Measurements from ENCODE around the gene CNTN1. TPM values are rescaled to one million over a fixed set of nuclear protein-coding genes. Genes with fewer than 3 reads are reported as not detected.

Gene CNTN1
- total RNA-seq, 2 experiments from 2014 or later, result not detected

- ChIA-PET POLR2A (no interaction called here), CTCF (no interaction called here)
- Mint-ChIP-seq H3K4me1 (ENCODE audit: low read depth) (no peaks in the 10 kb centered on the region), H3K36me3 (no peaks in the 10 kb centered on the region), H3K9me3 (no peaks in the 10 kb centered on the region), H3K27me3 (no peaks in the 10 kb centered on the region), H3K27ac (no peak overlapping the region), H3K4me3 (no peak overlapping the region)
- no peak for DNase-seq
- intact Hi-C loops (cut with micrococcal nuclease), result no loop called here
Observed at GRCh38 chr12:41100572-41100971, 408.3 kb downstream of the CNTN1 start.

GRCh38 chr12:41101806-41102205 is 409.6 kb downstream of the CNTN1 start:
- intact Hi-C loops (cut with micrococcal nuclease), result no loop called here
- DNase-seq, result no peak
- H3K36me3 Mint-ChIP-seq, result no peaks in the 10 kb centered on the region
- POLR2A ChIA-PET, result no interaction called here
- no peak overlapping the region for H3K4me3 Mint-ChIP-seq
- CTCF ChIA-PET, result no interaction called here
- H3K27me3 Mint-ChIP-seq, result no peaks in the 10 kb centered on the region
- H3K4me1 Mint-ChIP-seq (ENCODE audit: low read depth), result no peaks in the 10 kb centered on the region
- no peaks in the 10 kb centered on the region for H3K9me3 Mint-ChIP-seq
- no peak overlapping the region for H3K27ac Mint-ChIP-seq

- CTCF ChIA-PET, result no interaction called here
- POLR2A ChIA-PET, result no interaction called here
- no peaks in the 10 kb centered on the region for H3K36me3 Mint-ChIP-seq
- no peak overlapping the region for H3K4me3 Mint-ChIP-seq
- no peaks in the 10 kb centered on the region for H3K9me3 Mint-ChIP-seq
- intact Hi-C loops (cut with micrococcal nuclease), result no loop called here
- no peak for DNase-seq
- no peak overlapping the region for H3K27ac Mint-ChIP-seq
- no peaks in the 10 kb centered on the region for H3K27me3 Mint-ChIP-seq
- no peaks in the 10 kb centered on the region for H3K4me1 Mint-ChIP-seq (ENCODE audit: low read depth)
Observed at GRCh38 chr12:41103614-41104013, 411.4 kb downstream of the CNTN1 start.

- H3K4me3 Mint-ChIP-seq, result no peak overlapping the region
- no peaks in the 10 kb centered on the region for H3K36me3 Mint-ChIP-seq
- no peak overlapping the region for H3K27ac Mint-ChIP-seq
- H3K9me3 Mint-ChIP-seq, result no peaks in the 10 kb centered on the region
- no peak for DNase-seq
- no peaks in the 10 kb centered on the region for H3K4me1 Mint-ChIP-seq (ENCODE audit: low read depth)
- H3K27me3 Mint-ChIP-seq, result no peaks in the 10 kb centered on the region
- CTCF ChIA-PET, result no interaction called here
- intact Hi-C loops (cut with micrococcal nuclease), result no loop called here
- POLR2A ChIA-PET, result no interaction called here
Observed at GRCh38 chr12:41106315-41106714, 414.1 kb downstream of the CNTN1 start.

- Mint-ChIP-seq H3K9me3 (no peaks in the 10 kb centered on the region), H3K4me3 (no peak overlapping the region), H3K27me3 (no peaks in the 10 kb centered on the region), H3K27ac (no peak overlapping the region), H3K4me1 (ENCODE audit: low read depth) (no peaks in the 10 kb centered on the region), H3K36me3 (no peaks in the 10 kb centered on the region)
- intact Hi-C loops (cut with micrococcal nuclease), result no loop called here
- DNase-seq, result no peak
- ChIA-PET POLR2A (no interaction called here), CTCF (no interaction called here)
Observed at GRCh38 chr12:41108032-41108431, 415.8 kb downstream of the CNTN1 start.

- Mint-ChIP-seq H3K4me1 (ENCODE audit: low read depth) (no peaks in the 10 kb centered on the region), H3K9me3 (no peaks in the 10 kb centered on the region), H3K4me3 (no peak overlapping the region), H3K27me3 (no peaks in the 10 kb centered on the region), H3K27ac (no peak overlapping the region), H3K36me3 (no peaks in the 10 kb centered on the region)
- intact Hi-C loops (cut with micrococcal nuclease), result no loop called here
- ChIA-PET CTCF (no interaction called here), POLR2A (no interaction called here)
- DNase-seq, result no peak
Observed at GRCh38 chr12:41112903-41113302, 420.7 kb downstream of the CNTN1 start.

- Mint-ChIP-seq H3K4me3 (no peak overlapping the region), H3K4me1 (ENCODE audit: low read depth) (no peaks in the 10 kb centered on the region), H3K9me3 (no peaks in the 10 kb centered on the region), H3K36me3 (no peaks in the 10 kb centered on the region), H3K27ac (no peak overlapping the region), H3K27me3 (no peaks in the 10 kb centered on the region)
- CTCF ChIA-PET, result no interaction called here
- DNase-seq, result no peak
- POLR2A ChIA-PET, result no interaction called here
- intact Hi-C loops (cut with micrococcal nuclease), result no loop called here
Observed at GRCh38 chr12:41120211-41120610, 428.0 kb downstream of the CNTN1 start.

GRCh38 chr12:41121374-41121773 is 429.1 kb downstream of the CNTN1 start:
- H3K27me3 Mint-ChIP-seq, result no peaks in the 10 kb centered on the region
- POLR2A ChIA-PET, result no interaction called here
- no peaks in the 10 kb centered on the region for H3K9me3 Mint-ChIP-seq
- no peaks in the 10 kb centered on the region for H3K4me1 Mint-ChIP-seq (ENCODE audit: low read depth)
- no peak for DNase-seq
- intact Hi-C loops (cut with micrococcal nuclease), result no loop called here
- H3K4me3 Mint-ChIP-seq, result no peak overlapping the region
- H3K36me3 Mint-ChIP-seq, result no peaks in the 10 kb centered on the region
- CTCF ChIA-PET, result no interaction called here
- H3K27ac Mint-ChIP-seq, result no peak overlapping the region

Data from activated CD4-positive, alpha-beta memory T cell treated with anti-CD3 and anti-CD28 coated beads for 36 hours (primary cell).